GDM1 (cell line): ENCODE data around the gene TRAF4.

Experiments
- DNase-seq: peaks from one replicate; lab custom pipeline; 2025; lab: John Stamatoyannopoulos, UW

The TRAF4 gene

GRCh38 chr17:28743243-28744103, at the start of gene TRAF4:
Gene TRAF4 (plus strand): TSS chr17:28744011. CDS start chr17:28744113, 102 bp downstream.
- peak; percentile 71 for DNase-seq

DNA sequence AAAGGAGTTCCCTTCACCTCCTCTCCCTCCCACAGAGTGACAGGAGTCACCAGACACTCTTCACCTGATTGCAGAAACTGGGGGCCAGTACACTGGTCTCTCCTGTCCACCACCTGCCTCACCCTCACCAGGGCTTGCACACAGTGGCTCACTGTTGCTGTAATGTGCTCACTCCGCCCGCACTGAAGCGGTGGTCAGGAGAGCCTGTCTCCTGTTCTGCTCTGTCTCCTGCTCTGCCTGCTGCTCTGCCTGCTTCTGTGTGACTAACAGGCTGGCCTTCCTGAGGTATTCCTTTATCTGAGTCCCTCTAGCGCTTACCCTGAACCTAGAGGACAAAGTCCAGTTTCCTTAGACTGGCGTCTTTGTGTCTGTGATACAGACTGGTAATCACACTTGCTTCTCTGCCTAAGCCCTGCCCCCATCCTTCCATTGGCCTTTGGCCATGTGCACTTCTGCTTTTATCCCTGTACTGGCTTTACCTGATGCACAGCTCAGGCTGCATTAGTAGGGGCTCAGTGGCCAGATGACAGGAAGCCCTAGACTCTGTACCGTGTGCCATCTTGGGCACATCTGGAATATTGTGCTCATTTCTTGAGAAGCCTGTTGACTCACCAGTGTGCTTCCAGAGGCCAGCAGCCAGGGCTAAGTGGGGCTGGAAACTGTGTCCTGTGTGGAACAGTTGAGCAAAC, 45.4 kb upstream of the TRAF4 start:
- no peak for DNase-seq

- no peak for DNase-seq
Measured at GRCh38 chr17:28700278-28700677, 43.5 kb upstream of the TRAF4 start.

DNA sequence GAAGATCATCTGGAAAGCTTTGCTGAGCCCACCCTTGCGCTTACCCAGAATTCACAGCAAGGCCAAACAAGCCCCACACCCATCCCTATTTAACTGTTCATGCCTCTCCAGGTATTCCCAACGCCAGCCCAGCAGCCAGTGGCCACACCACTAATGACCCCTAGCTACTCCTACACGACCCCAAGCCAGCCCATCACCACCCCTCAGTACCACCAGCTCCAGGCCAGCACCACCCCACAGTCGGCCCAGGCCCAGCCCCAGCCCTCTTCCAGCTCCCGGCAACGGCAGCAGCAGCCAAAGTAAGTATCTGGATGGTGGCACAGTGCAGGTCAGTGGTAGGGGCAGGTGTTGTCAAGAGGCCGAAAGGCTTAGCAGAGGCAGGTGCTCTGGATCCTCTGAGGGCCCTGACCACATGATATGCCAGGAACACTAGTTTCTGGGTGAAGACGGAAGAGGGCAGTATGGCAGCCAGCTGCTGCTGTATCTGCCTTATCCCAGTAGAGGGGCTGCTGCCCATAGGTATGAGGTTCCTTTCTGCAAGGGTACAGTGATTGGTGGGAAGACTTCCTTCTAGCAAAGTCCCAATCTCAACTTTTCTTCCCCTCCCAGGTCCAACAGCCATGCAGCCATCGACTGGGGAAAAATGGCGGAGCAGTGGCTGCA, 42.9 kb upstream of the TRAF4 start:
- DNase-seq: no peak

DNA sequence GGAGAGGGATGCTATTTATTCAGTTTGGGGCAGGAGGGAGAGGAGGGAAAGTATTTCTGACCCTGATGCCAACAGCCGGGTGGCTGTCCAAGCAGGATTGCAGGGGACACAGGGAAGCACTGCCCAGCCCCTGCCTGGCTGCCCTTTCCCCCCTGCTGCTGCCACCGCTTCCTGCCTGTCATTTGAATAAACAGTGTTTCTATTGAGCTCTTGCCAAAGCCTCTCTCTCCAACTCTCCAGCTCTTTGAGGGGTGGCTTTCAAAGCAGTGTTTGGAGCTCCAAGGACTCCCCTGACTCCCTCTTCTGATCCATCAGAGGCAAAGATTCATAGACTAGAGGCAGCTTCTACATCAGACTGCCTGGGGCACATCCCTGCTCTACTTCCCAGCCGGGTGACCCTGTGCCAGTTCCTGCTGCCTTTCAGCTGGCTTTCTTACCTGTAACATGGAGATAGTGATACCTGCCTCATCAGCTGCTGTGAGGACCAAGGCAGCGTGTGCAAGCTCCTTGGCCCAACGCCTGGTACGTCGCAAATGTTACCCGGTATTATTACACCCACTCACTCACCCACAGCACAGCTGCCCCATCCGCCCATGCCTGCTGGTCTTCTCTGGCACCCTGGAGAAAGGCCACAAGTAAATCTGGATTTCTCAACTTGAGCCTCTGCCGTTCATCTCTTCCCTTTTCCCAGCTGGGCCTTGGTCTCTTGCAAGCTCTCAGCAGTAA, 41.6 kb upstream of the TRAF4 start:
- no peak for DNase-seq

DNA sequence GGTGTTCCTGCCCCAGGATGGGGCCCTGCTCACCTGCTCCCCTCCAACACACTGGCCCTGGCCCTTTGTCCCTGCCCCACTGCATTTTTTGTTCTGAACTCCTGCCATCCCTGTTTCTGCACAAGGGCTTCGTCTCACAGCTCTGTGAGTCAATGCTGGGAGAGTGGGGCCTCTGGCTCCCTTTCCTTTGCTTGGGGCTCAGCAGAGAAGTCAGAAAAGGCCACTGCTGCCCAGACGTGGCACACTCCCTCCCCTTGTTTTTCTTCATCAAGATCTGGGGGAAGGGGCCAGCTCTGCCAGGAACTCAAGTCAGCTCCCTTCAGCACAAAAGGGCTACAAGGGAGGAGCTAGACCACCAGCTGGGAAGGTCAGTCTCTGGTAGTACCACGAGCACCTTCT, 41.1 kb upstream of the TRAF4 start:
- DNase-seq: no peak

- DNase-seq: no peak
Measured at GRCh38 chr17:28703552-28704218, 40.1 kb upstream of the TRAF4 start.

- no peak for DNase-seq
Measured at GRCh38 chr17:28704219-28704858, 39.5 kb upstream of the TRAF4 start.

- no peak for DNase-seq
Measured at GRCh38 chr17:28705074-28705659, 38.6 kb upstream of the TRAF4 start.

DNA sequence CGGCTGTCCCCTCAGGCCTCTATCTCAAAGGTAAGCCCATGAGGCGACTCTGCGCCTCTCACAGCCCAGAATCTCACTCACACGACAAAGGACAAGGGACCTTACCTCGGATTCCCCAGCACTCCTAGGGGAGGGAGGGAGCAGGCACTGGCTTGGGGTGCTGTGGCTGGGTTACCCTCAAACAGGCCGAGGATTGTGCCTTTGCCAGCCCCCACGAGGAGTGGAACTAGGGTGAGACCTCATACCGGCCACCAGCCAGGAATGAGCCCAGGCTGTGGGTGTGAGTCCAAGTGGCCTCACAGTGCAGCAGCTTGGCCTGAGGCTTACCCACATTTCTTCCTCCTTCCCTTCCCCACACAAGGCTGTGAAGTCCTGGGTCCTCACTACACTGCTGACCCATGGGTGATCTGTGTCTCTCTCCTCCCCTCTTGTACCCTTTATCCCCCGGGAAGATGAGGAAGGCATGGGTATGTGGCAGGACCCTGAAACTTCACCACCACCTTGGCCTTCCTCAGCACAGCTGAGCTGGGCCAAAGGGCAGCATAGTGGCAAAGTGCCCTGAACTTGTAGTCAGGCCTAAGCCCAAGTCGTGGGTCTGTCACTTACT, 38.0 kb upstream of the TRAF4 start:
- no peak for DNase-seq

DNA sequence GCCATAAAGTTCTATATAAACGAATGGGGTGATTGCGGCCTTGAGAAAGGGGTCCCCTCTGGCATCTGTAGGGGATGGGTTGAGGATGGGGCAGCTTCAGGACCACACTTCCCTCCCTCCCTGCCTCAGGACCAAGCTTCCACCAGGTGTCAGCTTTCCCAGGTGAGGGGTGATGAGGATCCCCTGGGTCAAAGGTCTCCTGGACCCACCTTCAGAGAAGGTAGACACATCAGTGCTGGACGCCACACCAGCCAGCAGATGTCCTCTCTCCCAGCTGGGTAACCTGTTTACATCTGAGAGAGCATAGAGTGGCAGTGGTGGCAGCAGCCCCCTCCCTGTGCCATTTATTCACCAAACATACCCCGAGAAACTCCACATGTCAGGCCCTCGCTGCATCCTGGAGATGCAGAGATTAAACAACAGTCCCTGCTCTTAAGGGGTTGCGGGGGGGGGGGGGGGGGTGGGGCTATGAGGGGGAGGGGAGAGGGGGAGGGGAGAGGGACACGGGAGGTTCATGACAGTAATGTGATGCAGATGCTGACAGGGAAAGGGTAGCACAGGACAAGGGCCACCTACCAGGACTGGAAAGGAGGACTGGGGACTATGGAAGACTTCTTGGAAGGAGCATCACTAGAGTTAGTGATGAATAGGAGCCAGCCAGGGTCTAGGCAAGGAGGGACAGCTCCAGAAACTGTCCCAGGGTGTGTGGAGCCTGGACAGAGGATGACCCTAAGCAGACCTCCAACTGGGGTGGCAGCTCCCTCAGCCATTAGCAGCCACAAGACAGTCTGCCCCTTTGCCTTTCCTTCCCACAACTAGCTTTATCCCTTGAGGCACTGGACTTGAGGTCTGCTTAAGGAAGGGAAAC, 37.1 kb upstream of the TRAF4 start:
- no peak for DNase-seq

DNA sequence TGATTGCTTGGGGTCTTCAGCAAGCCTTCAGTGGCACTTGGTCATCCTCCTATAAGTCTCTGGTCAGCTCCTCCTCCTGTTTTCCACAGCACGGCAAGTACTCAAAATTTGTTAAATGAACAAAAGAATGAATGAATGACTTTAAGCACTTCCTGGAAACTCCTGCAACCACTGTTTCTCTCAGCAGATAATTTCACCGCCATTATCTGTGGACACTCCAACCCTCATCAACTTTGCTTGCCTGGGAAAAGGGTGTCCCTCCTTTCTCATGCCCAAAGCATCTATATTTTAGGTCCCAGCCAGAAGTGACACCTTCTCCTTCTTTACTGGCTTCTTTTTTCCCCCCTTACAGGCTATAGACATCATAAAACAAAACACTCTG, 36.5 kb upstream of the TRAF4 start:
- no peak for DNase-seq

- peak; percentile 94 for DNase-seq
Measured at GRCh38 chr17:28710861-28711722, 32.7 kb upstream of the TRAF4 start.

DNA sequence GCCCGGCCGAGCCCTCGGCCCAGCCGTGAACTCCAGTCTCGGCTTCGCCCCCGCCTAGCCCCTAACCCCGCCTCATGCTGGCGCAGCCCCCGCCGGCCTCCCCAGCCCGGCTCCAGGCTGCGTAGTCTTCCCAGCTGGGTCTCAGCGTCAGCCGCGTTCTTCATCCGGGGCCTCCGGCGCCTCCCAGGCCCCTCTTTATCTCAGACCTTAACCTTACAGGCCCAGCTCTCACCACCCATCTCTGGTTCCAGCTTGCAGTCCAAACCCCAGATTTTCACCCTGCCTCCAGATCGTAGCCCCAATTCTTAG, 32.1 kb upstream of the TRAF4 start, which contains the start of gene PROCA1:
TSS of gene PROCA1 (minus strand) at position 166 of the 309 bp plus-strand sequence. CDS start 228 bp downstream, outside the sequence.
- DNase-seq: no peak

DNA sequence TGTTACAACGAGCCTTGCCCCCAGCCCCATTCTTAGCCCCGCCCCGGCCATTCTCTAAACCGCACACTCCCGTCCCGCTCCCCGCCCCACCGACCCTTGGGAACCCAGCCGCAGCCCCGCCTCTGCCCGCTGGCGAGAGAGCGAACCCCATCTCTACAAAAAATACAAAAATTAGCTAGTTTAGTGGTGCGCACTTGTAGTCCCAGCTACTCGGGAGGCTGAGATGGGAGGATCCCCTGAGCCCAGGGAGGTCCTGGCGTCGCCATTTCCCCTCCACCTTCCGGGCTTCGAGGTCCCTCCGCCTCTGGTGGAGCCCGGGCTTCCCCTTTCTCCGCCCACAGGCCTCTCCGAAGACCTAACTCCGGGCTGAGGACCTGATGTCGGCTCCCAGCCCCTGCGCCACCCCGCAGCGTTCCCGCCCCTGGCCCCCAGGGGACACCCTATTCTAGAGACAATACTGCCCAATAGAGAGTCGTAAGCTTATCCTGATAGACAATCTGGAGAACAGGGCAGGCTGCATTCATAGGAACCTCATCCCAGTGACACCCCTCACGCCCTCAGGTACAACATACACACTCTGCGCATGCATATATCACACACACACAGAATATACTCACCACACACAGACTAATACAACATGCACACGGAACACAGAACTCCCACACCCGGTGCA, 31.6 kb upstream of the TRAF4 start:
- DNase-seq: peak; percentile 77

GRCh38 chr17:28712705-28713415, 31.0 kb upstream of the TRAF4 start:
- DNase-seq: no peak

GRCh38 chr17:28714281-28714680, 29.5 kb upstream of the TRAF4 start:
- DNase-seq: no peak
